Panc1 (cell line): Measurements from ENCODE around the gene DUSP1. TPM values are rescaled to one million over a fixed set of nuclear protein-coding genes. Genes with fewer than 3 reads are reported as not detected.

ENCODE experiments used
- ATAC-seq: fragments of 200-7000 bp; cut with Tn5 transposase; 2 replicates; pipeline ENCODE4 v1.9.1; 2020; ENCODE audit warnings: mild to moderate bottlenecking, moderate library complexity
- BruUV-seq: library from RNA; stranded (reverse); fragments of 400-500 nt; replicated peaks from 2 replicates; lab custom pipeline; 2021; lab: Mats Ljungman, UMichigan
- CTCF ChIA-PET: fragments of 300-600 bp; sonication (Branson Sonifier 250); formaldehyde crosslinking; loops from one replicate; lab custom pipeline; 2022; ENCODE audit warnings: antibody characterized with exemption; lab: Charles Lee
- POLR2A ChIA-PET: fragments of 300-600 bp; sonication (Branson Sonifier 250); formaldehyde crosslinking; loops from one replicate; lab custom pipeline; 2022; ENCODE audit warnings: antibody characterized with exemption; lab: Charles Lee
- DNase-seq: peaks from one replicate; pipeline ENCODE4 v3.0.0-alpha.2; 2010; ENCODE audit warnings: low read depth, low spot score
- H3K27ac ChIP-seq: 2 replicates; pipeline ENCODE4 v1.5.1; 2011; ENCODE audit warnings: mild to moderate bottlenecking, low read length, inconsistent platforms
- H3K27me3 ChIP-seq: fragments of 200-500 bp; sonication (Bioruptor generic); 2 replicates; pipeline ENCODE4 v1.6.0; 2014; ENCODE audit warnings: low read length, inconsistent platforms; ENCODE audit not compliant: control insufficient read depth, insufficient read depth
- H3K36me3 ChIP-seq: fragments of 200-500 bp; sonication (Bioruptor generic); 2 replicates; pipeline ENCODE4 v1.5.1; 2014; ENCODE audit warnings: inconsistent platforms, mild to moderate bottlenecking, low read length, moderate library complexity; ENCODE audit not compliant: control insufficient read depth, insufficient read depth
- H3K4me1 ChIP-seq: 2 replicates; pipeline ENCODE4 v1.5.1; 2011; ENCODE audit warnings: inconsistent platforms, mild to moderate bottlenecking, low read length, moderate library complexity; ENCODE audit not compliant: control insufficient read depth, insufficient read depth
- H3K4me3 ChIP-seq, 2 experiments: 2 replicates each; pipeline ENCODE4 v1.5.1; 2011 to 2012; ENCODE audit warnings: low read depth in 2 of 2, low read length in 2 of 2, mild to moderate bottlenecking in 2 of 2, inconsistent platforms in 1 of 2, moderate library complexity in 1 of 2
- H3K9me3 ChIP-seq: fragments of 200-500 bp; sonication (Bioruptor generic); 2 replicates; pipeline ENCODE4 v1.5.1; 2014; ENCODE audit warnings: low read depth, mild to moderate bottlenecking, inconsistent platforms, low read length, moderate library complexity; ENCODE audit not compliant: control insufficient read depth, insufficient read depth
- CTCF ChIP-seq: fragments of 450-650 bp; IDR thresholded peaks from 2 replicates; pipeline ENCODE4 v1.5.1; 2017; ENCODE audit warnings: mild to moderate bottlenecking
- POLR2AphosphoS5 ChIP-seq: IDR thresholded peaks from 2 replicates; pipeline ENCODE4 v1.6.1; 2012; ENCODE audit warnings: mild to moderate bottlenecking, low read depth, low read length, moderate library complexity
- REST ChIP-seq, 2 experiments: IDR thresholded peaks; 2 replicates each; pipeline ENCODE4 v1.6.1; 2011 to 2012; ENCODE audit warnings: low read depth in 2 of 2, control low read depth in 1 of 2, low read length in 1 of 2, mild to moderate bottlenecking in 1 of 2, moderate library complexity in 1 of 2; ENCODE audit not compliant: insufficient read depth in 1 of 2
- SIN3A ChIP-seq: IDR thresholded peaks from 2 replicates; pipeline ENCODE4 v1.6.1; 2012; ENCODE audit warnings: low read depth, mild to moderate bottlenecking, low read length, moderate library complexity, borderline replicate concordance; ENCODE audit not compliant: insufficient read depth
- TCF7L2 ChIP-seq: IDR thresholded peaks from 2 replicates; pipeline ENCODE4 v1.6.1; 2011; ENCODE audit warnings: mild to moderate bottlenecking, low read depth, low read length, inconsistent platforms
- in situ Hi-C: cut with HindIII; loops from 2 replicates; pipeline ENCODE4 v1.10.0; 2016; ENCODE audit warnings: low sequenced_read_pairs, low pct_unique_long_range_greater_than_20kb
- intact Hi-C: fragments of 100-400 bp; cut with micrococcal nuclease; formaldehyde crosslinking; loops from one replicate; pipeline ENCODE4 v1.10.0; 2022; ENCODE audit not compliant: unreplicated experiment
- total RNA-seq: library from RNA; stranded (reverse); gene quantifications from one replicate; pipeline ENCODE4 v1.2.1, GENCODE V29; 2021; ENCODE audit not compliant: unreplicated experiment

Gene DUSP1
- total RNA-seq, 1 experiment from 2014 or later: 79.9 TPM

- intact Hi-C loops (loop anchor here (5.0 to 10.0 kb wide), 3 partner anchors 95 to 160 kb away; no protein-coding TSS in a partner anchor), in situ Hi-C loops (no loop called here)
- TF ChIP-seq SIN3A (peak; percentile 73; the same call in 1 of the 2 replicates), CTCF (peak; percentile 98), POLR2AphosphoS5 (peak; percentile 61; the same call in 1 of the 2 replicates), REST (IDR thresholded peaks at IDR 0.05; ENCODE audit: insufficient read depth in 1 of 2, low read depth in 2 of 2, low read length in 1 of 2) (no peak)
- DNase-seq (peak; percentile 86), ATAC-seq (peak; percentile 36)
- Histone ChIP-seq H3K27ac (peak overlapping the region; percentile 99), H3K9me3 (no peaks in the 10 kb centered on the region), H3K27me3 (no peaks in the 10 kb centered on the region), H3K4me1 (peaks cover 69% of the 10 kb centered on the region), H3K36me3 (peaks cover 17% of the 10 kb centered on the region), H3K4me3 (peak overlapping the region; percentile 70 to 97)
- CTCF ChIA-PET: interaction anchor here (0.6 to 3.1 kb wide), 4 partner anchors 10 to 167 kb away, joined by 3 to 15 read pairs (median 5); no protein-coding TSS in a partner anchor
- POLR2A ChIA-PET: interaction anchor here (0.6 to 1.6 kb wide), 4 partner anchors 17 to 88 kb away, joined by 3 to 4 read pairs (median 3); no protein-coding TSS in a partner anchor
- BruUV-seq: no TSS peak
Measured at GRCh38 chr5:172772112-172772906, 1.3 kb upstream of the DUSP1 start.

- intact Hi-C loops: loop anchor here (2.0 to 10.0 kb wide), 4 partner anchors 55 to 161 kb away; no protein-coding TSS in a partner anchor
- Histone ChIP-seq H3K27me3 (no peaks in the 10 kb centered on the region), H3K4me1 (peaks cover 69% of the 10 kb centered on the region), H3K9me3 (no peaks in the 10 kb centered on the region), H3K4me3 (peak overlapping the region; percentile 70 to 97), H3K27ac (peak overlapping the region; percentile 99), H3K36me3 (peaks cover 17% of the 10 kb centered on the region)
- in situ Hi-C loops: no loop called here
- no peak for ATAC-seq
- DNase-seq: no peak
- BruUV-seq: TSS peak; percentile 71
- TF ChIP-seq TCF7L2 (no peak), CTCF (no peak; the same call in 1 of the 2 replicates), SIN3A (no peak), REST (IDR thresholded peaks at IDR 0.05; ENCODE audit: insufficient read depth in 1 of 2, low read depth in 2 of 2, low read length in 1 of 2) (no peak), POLR2AphosphoS5 (no peak)
- ChIA-PET CTCF (interaction anchor here (0.6 to 3.1 kb wide), 3 partner anchors 10 to 57 kb away, joined by 3 to 15 read pairs (median 6); no protein-coding TSS in a partner anchor), POLR2A (interaction anchor here (0.6 to 1.8 kb wide), 11 partner anchors 9 to 160 kb away, joined by 3 to 6 read pairs (median 4); no protein-coding TSS in a partner anchor)
Measured at GRCh38 chr5:172771439-172772111, 580 bp upstream of the DUSP1 start.
